Fibroblast of skin of back (primary cell): ENCODE measurements around the gene C2orf49.
A peak's percentile ranks its signal among the peaks of the same experiment; 100 is the strongest.
"Not testable (repeated sequence)": the region's sequence is repeated elsewhere in the genome, so short reads cannot be mapped to it uniquely, and the experiment has no call there.

ENCODE experiments used
- DNase-seq: peaks from one replicate; pipeline ENCODE4 v3.0.0-alpha.2; 2013

The C2orf49 gene

GRCh38 chr2:105321875-105322646, 15.3 kb upstream of the C2orf49 start:
- DNase-seq, result peak; percentile 32

DNA sequence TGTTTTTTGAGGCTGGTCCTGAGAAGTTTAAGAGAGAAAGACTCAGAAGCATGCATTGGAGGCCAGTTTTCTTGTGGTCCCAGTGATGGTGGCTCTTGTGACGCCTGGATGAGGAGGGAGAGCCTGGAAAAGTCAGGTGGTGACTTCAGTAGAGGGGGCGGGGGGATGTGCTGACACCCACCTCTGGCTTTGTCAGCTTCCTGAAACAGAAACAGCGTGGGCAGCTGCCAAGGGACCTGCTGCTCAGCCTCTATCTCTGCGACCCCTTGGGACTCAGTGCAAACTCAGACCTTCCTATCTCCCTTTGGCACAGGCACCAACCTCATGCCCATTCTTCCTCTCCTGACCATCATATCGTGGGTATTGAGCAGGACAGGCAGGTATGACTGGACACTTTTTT, 14.2 kb upstream of the C2orf49 start:
- DNase-seq, result no peak

DNA sequence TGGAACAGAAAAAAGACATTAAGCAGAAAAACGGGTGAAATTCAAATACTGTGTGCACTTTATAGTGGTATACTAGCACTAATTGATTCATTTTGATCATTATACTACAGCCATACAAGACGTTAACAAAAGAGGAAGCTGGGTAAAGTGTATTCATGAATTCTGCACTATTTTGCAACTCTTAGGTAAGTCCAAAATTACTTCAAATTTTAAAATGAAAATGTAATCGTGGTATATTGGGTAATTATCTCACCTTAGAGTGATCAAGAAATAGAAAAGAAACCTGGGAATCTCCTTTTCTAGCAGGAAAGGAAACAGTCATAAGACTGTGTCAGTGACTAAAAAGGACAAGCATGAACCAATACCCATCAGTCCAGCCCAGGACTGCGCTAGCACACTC, 13.2 kb upstream of the C2orf49 start:
- no peak for DNase-seq

DNA sequence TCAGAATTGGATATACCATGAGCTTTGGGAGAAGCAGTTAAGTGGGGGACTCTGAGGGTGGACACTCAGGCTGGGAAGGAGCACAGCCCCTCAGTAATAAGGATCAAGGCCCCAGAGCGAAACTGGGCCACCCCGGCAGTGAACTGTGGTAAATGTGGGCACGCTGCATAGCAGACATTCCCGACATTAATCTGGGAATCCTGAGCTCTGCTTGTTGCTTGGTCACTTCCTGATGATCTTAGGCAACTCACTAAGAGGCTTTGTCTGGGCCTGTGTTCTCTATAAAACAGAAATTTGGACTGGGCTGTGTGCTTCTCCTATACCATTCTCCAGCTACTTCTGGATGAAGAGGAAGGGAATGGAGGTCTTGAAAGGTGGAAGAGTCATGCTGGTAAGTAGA, 12.6 kb upstream of the C2orf49 start:
- DNase-seq, result peak; percentile 87

- peak; percentile 81 for DNase-seq
These were observed 11.9 kb upstream of the C2orf49 start for GRCh38 chr2:105325389-105325963.

GRCh38 chr2:105327271-105327670, 10.1 kb upstream of the C2orf49 start:
- DNase-seq, result not testable (repeated sequence)

- no peak for DNase-seq
These were observed 9.7 kb upstream of the C2orf49 start for GRCh38 chr2:105327690-105328089.

DNA sequence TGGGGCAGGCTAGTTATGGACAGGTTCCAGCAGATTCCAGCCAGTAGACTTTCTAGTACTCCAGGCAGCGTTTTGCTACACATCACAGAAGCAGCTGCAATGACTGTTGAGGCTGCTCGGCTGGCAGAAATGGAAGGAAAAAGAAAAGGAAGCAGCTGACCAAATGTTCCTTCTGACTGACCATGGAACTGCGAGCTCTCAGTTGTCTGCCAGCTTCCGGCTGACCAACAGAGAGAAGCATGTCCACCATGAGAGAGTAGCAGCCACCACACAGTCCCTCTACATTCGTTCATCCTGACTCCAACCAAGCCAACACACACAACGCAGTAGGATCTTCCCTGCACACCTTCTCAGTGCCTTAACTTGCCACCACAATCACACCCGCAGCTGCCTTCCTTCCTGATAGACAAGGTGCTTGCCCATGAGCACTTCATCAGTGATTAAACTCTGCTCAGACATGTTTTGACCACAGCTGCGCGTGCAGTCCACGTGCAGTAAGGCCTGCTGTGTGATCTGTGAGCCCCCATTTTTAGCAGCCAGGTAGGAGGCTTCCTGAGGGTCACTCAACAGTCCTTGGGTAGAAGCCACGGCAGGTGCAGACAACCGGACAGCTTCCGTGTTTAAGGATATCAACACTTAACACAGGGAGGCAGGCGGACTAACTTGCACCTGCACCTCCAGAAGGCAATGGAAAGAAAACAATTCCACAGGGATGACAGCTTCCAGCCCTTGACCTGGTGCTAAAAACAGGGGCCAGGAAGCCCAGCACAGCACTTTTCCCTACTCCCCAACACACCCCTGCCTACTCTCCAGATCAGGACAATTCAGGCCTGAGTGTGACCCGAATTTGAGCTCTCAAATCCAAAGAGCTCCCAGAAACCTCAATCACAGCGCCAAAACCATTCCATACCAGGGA, 8.8 kb upstream of the C2orf49 start:
- no peak for DNase-seq

DNA sequence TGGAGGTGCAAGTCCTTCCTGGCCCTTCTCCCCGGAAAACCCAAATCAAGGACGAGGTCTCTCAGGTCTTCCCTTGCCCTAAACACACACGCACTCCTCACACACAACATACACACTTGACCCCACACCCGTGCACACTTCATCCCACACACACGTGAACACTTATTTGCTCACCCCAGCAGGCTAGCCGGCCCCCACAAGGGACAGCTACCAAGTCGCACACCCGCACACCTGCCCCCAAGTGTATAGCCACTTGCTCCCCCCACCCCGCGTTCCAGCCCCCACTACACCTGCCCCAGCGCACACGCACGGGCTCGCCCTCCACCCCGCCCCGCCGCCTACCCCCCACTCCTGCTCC, 8.2 kb upstream of the C2orf49 start:
- DNase-seq, result no peak

DNA sequence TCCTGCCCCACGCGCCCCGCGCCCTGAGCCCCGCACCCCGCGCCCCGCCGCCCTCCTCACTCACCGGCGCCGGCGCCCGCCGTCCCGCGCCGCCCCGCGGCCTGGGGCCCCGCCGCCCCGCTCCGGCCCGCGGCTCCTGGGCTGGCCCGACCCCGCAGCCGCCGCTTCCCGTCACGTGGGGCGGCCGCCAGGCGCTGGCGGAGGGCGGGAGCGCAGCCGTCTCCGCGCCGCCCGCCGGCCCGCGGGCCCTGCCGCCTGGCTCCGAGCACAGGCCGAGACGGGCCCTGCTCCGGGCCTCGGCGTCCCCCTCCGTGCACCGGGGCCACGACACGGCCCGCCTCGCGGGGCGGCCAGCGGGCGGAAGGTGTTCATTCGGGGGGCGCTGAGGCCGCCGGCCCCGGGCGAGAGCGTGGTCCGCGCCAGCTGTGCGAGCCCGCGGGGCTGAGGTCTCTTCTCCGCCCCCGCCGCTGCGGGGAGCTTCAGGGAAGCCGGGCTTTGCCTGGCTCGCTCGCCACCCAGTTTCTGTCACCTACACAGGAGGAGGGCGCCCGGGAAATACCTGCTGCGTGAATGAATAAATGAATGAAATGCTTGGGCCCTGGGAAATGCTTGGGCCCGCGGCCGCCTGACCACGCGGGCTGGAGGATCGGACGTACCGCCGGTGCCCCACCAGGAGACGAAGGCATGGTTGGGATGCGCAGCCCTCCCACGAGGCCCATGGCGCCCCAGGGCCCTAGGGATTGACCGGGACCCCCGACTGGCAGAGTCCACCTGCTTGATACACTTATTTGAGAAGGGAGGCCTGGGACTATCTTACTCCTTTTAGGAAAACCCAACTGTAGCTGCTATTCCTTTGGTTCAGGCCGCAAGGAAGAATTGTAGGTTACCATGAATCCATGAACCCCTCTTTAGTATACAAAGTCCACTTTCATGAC, 7.5 kb upstream of the C2orf49 start, which contains the start of gene TGFBRAP1:
TSS of gene TGFBRAP1 (minus strand) at position 175 of the 935 bp plus-strand sequence. CDS start 21,434 bp downstream, outside the sequence.
- peak; percentile 69 for DNase-seq

- DNase-seq, result no peak
These were observed 6.5 kb upstream of the C2orf49 start for GRCh38 chr2:105330681-105331375.

GRCh38 chr2:105334211-105334610, 3.1 kb upstream of the C2orf49 start:
- no peak for DNase-seq

DNA sequence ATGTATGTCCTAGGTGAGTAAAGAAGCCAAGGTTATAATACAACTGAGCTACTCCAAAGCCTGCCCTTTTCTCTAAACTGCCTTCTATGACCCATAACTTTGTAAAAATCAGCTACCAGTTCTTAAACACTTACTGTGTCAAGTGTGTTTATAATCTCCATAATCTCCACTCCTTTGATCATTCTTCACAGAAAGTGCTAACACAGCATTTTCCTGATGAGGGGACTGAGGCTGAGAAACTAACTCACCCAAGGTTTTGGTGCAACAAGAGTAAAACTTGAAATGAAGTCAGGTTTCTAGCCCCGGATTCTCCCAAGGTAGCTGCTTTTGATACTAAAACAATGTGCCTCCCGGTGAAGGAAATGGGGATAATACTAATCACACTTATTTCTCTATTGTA, 1.9 kb upstream of the C2orf49 start:
- no peak for DNase-seq

DNA sequence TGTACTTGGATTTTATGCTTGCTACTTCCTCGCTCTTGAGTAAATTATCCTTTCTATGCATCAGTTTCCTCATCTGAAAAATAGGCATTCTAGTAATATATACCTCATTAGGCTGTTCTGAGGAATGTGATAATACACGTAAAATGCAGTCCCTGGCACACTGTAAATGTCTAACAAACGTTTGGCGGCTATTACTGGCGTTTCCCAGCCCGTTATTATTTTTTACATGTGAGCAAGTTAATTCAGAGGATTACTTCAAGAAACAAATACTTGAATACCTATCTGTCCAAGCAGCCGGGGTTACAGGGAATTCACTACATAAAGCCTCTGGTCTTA, 586 bp upstream of the C2orf49 start:
- no peak for DNase-seq

- no peak for DNase-seq
These were observed 663 bp downstream of the C2orf49 start for GRCh38 chr2:105338020-105338385.

DNA sequence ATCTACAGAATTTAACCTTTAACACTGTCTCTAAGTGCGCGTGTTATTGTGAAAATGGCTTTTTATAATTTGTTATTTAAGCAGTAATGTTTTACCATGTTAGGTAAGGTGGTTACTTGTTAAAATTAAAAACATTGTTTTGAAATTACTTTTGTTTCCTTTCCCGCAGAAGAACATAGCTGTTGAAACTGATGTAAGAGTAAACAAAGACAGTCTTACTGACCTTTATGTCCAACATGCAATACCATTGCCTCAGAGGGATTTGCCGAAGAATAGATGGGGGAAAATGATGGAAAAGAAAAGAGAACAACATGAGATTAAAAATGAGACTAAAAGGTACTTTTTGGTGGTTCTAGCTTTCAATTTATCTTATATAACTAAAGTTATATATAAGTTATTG, 2.1 kb downstream of the C2orf49 start:
- no peak for DNase-seq

DNA sequence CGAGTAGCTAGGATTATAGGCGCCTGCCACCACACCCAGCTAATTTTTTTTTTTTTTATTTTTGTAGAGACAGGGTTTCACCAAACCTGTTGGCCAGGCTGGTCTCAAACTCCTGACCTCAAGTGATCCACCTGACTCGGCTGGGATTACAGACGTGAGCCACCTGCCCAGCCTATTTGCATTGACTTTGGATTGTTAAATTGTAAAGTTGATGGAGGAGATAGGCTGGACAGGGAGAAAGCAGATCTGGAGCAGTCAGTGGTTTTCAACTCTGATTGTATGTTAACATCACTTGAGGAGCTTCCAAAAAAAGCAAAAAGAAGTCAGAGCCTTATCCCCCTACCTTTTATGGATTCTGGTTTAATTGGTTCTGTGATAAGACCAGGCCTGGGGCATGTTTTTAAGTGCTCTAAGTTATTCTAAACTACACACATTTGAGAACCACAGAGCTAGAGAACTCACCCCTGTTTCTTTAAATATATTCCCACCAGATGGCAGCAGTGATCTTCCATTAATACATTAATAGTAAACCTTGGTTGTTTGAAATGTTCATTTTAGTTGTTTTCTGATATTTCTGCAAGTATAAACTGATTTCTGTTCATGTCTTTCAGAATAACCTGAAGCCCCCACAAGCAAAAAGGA, 7.5 kb downstream of the C2orf49 start:
- DNase-seq, result peak; percentile 41

- no peak for DNase-seq
These were observed 19.8 kb downstream of the C2orf49 start for GRCh38 chr2:105357122-105357521.

GRCh38 chr2:105358593-105358992, 21.3 kb downstream of the C2orf49 start:
- no peak for DNase-seq

DNA sequence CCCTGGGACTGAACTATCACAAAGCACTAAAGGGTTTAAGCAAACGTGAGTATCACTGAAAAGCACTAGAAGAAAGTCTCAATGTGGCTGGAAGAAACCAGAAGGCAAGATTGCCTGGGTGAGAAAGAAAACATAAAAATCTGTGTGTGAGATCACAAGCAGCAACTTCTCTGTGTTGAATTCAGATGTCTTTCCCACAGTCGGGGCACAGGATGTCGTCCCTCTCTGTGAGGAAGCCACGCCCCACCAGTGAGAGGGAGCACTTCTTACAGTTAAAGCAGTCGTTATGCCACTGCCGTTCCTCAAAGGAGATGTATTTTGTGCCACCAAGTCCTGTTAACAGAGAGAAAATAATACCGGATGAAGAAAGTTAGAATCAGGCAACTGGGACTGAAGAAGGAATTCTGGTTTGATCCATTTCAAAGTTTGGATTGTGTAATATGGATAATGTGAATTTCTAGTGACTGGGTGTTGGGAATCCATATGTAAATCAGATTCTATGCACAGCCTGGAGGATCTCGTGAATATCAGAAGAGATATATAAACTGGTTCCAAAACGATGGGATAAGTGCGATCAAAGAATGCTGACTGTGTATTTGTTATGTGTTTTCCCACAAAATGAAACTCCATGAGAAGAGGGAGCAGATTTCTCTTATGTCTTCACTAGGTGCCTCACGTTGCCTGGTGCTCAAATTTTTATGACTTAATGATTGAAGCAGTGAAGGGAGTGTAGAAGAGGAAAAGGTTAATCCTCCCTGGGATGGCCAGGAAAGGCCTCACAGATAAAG, 24.0 kb downstream of the C2orf49 start:
- no peak for DNase-seq
